ENCODE results near the gene CDCA4. TPM values are rescaled to one million over a fixed set of nuclear protein-coding genes. Genes with fewer than 3 reads are reported as not detected.

Gene CDCA4
- total RNA-seq, 4 donors from 2014 or later = 5.7 to 8.5 (median 6.7) TPM

GRCh38 chr14:105060751-105061427, 40.0 kb upstream of the CDCA4 start:
- DNase-seq (ENCODE audit: low spot score in 2 of 2) = no peak
- H3K4me3 ChIP-seq = peak overlapping the region in 2 of 4 donors; percentile 17 to 18
- no peak for TF ChIP-seq EP300 (IDR thresholded peaks at IDR 0.05)
- TF ChIP-seq CTCF (IDR thresholded peaks at IDR 0.05) = no peak
- no peak for TF ChIP-seq POLR2A (IDR thresholded peaks at IDR 0.05)
- 58 to 68% methylated on average over 29 of the region's 30 CpGs for WGBS, 2 donors
- H3K4me1 ChIP-seq = peaks cover 0 to 36% (median 21%) of the 10 kb centered on the region in 4 donors
- H3K27ac ChIP-seq = peak overlapping the region in 3 of 4 donors; percentile 61 to 74 (median 73)
- H3K36me3 ChIP-seq = no peaks in the 10 kb centered on the region
- no peaks in the 10 kb centered on the region for H3K9me3 ChIP-seq
- H3K27me3 ChIP-seq = peaks cover 0 to 24% of the 10 kb centered on the region in 2 donors

DNA sequence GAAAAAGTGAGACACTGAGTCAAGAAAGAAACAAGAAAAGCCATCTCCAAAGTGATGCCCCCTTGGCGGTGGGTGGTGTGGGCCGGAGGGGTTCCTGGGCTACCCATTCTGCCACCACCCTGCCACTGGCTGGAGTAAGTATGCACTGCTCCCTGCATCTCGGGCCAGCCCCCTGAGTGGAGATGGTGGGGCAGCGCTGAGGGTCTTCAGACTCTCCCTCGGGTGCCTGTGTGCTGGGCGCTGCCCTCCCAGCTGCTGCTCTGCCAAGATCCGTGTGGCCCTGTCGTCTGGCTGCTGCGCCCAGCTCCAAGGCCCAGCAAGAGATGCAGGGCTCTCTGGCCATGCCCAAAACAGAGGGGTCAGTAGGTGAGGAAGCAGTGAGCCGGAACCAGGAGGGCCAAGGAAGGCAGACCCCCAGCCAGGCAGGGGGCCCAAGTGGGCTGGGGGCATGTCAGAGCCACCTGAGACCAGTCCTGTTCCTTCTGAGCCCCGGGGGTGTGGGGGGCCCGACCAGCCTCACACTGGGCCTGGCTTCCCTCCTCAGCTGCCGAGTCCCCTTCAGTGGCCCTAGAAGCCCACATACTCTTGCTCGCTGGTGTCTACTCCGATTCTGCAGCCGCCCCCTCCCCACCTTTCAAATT, 39.2 kb upstream of the CDCA4 start:
- Histone ChIP-seq H3K27me3 (peaks cover 0 to 17% of the 10 kb centered on the region in 2 donors), H3K36me3 (no peaks in the 10 kb centered on the region), H3K4me3 (no peak overlapping the region), H3K9me3 (no peaks in the 10 kb centered on the region), H3K4me1 (peaks cover 0 to 36% (median 21%) of the 10 kb centered on the region in 4 donors), H3K27ac (peak overlapping the region in 3 of 4 donors; percentile 43 to 74 (median 61))
- DNase-seq (ENCODE audit: low spot score in 2 of 2) = no peak
- TF ChIP-seq POLR2A (IDR thresholded peaks at IDR 0.05) (no peak), EP300 (IDR thresholded peaks at IDR 0.05) (no peak), CTCF (IDR thresholded peaks at IDR 0.05) (no peak)
- WGBS, 2 donors = 87 to 89% methylated on average over 10 to 11 of the region's 16 CpGs

DNA sequence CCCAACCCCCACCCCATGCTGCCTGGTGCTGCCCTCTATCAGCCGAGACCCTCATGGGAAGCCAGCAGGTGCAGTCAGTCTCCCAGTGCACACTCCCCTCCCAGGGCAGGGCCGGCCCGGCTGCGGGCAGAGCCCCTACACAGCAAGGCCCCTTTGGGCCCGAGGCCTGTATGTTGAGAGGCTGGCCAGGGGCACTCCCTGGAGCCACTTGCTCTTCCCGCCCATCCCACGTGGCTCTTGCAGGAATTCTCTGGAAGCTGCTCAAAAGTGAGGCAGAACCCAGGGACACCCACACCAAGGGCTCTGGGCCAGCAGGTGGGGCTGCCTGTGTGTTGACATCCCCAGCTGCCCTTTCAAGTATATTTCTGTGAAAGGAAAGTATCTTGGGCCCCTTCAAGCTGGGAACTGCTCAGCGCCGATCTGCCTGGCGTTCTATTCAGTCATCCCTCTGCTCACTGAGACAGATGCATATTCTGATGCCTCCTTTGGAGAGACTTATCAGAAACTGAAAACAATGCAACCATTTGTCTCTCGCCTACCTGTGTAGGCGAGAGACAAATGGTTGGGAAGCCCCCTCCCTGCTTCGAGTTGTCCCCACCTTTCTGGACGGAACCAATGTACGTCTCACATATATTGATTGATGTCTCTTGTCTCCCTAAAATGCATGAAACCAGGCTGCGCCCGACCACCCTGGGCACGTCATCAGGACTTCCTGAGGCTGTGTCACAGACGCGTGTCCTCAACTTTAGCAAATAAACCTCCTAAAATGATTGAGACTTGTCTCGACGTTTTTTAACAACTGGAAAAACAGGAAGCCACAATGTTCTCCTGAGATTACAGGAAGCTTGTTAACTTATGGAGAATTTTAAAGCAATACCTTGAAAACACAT, 38.4 kb upstream of the CDCA4 start:
- no peaks in the 10 kb centered on the region for H3K9me3 ChIP-seq
- H3K27me3 ChIP-seq = peaks cover 0 to 15% of the 10 kb centered on the region in 2 donors
- TF ChIP-seq POLR2A (IDR thresholded peaks at IDR 0.05) (no peak), CTCF (IDR thresholded peaks at IDR 0.05) (no peak), EP300 (IDR thresholded peaks at IDR 0.05) (no peak)
- H3K4me1 ChIP-seq = peaks cover 0 to 36% (median 21%) of the 10 kb centered on the region in 4 donors
- no peak for DNase-seq (ENCODE audit: low spot score in 2 of 2)
- 57 to 68% methylated on average over 15 to 19 of the region's 22 CpGs for WGBS, 2 donors
- no peaks in the 10 kb centered on the region for H3K36me3 ChIP-seq
- H3K27ac ChIP-seq = peak overlapping the region in 2 of 4 donors; percentile 49 to 74
- H3K4me3 ChIP-seq = no peak overlapping the region

- Histone ChIP-seq H3K4me3 (no peak overlapping the region), H3K4me1 (peaks cover 0 to 36% (median 21%) of the 10 kb centered on the region in 4 donors), H3K36me3 (no peaks in the 10 kb centered on the region), H3K27ac (peak overlapping the region in 1 of 4 donors; percentile 49), H3K27me3 (peaks cover 0 to 15% of the 10 kb centered on the region in 2 donors), H3K9me3 (no peaks in the 10 kb centered on the region)
- DNase-seq (ENCODE audit: low spot score in 2 of 2) = no peak
- WGBS, 2 donors = 79 to 83% methylated on average over 12 to 14 of the region's 14 CpGs
- no peak for TF ChIP-seq CTCF (IDR thresholded peaks at IDR 0.05)
- TF ChIP-seq EP300 (IDR thresholded peaks at IDR 0.05) = no peak
- no peak for TF ChIP-seq POLR2A (IDR thresholded peaks at IDR 0.05)
Measured at GRCh38 chr14:105058521-105059034, 37.7 kb upstream of the CDCA4 start.

Data from tibial nerve (tissue), 4 donors.